ENCODE results near the gene PCNX2.

PCNX2 gene

DNA sequence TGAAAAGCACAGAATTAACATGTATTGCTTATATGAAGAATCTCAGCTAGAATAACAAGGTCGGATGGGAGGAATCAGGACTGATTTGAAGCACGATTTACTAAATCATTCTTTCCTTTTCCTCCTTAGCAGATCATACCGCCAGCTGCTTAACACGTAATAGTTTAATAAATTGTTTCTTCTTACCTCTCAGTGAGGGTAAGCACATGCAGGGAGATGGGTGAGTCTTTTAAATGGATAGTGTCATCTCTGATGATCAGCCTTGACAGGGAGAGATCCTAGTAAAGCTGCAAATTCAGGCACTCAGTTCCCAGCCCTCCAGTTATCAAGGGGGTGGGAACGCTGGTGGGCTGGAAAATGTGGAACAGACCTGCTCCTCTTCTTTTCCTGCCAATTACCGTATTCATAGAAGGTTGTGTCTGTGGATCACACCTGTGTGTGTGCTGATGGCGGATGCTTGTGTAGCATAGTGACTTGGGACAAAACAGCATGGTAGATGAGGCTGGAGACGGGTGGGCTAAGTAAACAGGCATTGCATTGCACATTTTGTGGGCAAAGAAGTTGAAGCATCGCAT is 314.5 kb downstream of the PCNX2 start:
- no peak for DNase-seq

DNA sequence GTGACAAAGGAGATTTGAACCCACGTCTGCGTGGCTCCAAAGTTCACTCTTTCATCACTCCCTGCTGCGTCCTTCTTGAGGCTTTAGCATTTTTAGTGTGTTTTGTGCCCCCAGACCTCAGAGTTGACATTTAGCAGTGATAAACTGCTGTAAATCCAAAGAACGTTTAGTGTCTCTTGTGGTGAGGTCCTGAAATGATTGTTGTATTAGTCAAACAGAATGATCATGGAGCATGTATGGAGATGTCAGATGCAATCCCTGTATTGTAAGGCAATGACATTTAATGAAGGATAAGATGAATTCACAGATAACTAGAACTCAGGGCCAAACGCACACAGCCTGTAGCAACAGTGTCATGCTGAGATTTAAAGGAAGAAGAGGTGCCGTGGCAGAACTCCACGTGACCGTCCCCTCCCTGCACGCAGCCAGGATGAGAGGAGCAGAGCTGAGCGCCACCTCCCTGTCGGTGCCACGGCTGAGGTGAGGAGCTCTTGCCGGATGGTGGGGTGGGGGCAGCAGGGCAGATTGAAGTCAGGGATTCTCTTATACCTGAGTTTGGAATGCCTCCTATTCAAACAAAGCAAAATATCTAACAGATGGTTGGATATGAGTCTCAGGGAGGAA is 315.1 kb downstream of the PCNX2 start:
- DNase-seq, result no peak

DNA sequence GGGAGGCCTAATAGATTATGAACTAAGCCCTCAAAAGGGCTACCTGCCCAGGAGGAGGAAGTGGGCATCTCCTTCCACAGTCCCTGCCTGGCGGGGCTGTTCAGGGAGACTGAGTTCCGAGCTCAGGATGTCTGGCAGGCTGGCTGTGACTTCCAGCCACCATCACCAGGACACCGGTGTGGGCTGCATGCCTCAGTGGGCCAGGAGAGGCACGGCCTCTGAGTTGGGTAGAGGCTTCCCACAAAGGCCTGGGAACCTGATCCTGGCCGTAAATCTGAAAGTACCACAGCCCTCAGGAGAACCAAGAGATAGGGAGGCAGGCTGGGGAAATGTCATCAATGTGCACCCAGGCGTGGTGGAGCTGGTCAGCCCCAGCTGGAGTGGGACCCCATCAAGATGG is 316.0 kb downstream of the PCNX2 start:
- DNase-seq, result no peak

DNA sequence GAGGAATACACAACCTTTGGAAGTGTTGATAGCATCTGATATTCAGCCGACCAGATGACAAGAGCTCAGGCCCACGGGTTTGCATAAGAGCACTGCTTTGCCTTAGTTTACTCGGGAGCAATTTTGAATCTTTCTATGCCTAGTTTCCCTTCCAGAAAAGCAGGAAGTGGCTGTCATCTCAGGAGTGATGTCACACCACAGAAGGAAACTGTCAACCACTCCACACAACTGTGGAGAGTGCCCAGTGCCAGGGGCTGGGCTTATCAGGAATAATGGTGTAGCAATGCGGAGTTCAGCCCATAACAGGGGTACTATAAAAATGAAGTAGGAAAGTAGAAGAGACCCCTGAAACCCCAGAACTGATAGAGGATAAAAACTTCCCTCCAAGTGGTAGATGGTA is 316.7 kb downstream of the PCNX2 start:
- no peak for DNase-seq

DNA sequence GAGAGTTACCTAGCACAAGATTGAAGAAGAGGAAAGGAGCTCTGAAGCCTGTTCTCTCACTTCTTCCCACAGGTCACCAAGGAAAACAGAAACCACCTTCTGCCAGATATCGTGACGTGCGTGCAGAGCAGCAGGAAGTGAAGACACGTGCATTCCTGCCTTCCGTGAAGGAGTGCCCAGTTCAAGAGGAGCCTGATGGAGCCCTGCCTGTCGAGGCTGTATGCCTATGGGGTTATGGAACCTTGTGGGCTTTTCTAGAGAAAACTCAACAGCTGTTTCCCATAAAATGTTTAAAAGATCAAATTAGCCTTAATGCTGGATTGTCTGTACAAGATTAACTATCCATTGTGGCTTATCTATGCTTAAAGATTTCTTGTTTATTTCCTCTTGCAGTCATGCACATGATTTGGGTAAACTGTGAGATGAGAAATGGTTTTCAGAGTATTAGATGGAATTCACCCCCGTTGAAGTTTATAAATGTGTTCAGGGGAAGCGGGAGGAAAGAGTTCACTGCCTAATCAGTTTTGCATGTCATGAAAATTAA is 317.4 kb downstream of the PCNX2 start:
- DNase-seq, result no peak

DNA sequence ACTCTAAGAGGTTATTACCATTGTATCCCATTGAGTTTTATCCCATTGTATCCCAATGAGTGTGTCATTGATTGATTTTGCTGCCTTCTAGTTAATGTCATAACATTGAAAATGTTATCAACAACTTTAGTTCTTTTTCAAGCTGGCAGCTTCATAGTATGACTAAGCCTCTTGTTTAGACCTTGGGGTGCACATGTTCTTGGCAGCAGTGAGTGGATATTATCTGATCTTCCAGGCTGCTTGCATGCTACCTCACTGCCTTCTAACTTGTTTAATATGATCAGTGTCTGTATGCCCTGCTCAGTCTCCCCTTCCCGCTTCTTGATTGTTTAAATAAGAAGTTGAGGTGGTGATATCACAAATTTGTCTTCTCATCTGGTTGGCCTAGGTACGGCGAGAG is 320.6 kb downstream of the PCNX2 start:
- DNase-seq, result no peak

DNA sequence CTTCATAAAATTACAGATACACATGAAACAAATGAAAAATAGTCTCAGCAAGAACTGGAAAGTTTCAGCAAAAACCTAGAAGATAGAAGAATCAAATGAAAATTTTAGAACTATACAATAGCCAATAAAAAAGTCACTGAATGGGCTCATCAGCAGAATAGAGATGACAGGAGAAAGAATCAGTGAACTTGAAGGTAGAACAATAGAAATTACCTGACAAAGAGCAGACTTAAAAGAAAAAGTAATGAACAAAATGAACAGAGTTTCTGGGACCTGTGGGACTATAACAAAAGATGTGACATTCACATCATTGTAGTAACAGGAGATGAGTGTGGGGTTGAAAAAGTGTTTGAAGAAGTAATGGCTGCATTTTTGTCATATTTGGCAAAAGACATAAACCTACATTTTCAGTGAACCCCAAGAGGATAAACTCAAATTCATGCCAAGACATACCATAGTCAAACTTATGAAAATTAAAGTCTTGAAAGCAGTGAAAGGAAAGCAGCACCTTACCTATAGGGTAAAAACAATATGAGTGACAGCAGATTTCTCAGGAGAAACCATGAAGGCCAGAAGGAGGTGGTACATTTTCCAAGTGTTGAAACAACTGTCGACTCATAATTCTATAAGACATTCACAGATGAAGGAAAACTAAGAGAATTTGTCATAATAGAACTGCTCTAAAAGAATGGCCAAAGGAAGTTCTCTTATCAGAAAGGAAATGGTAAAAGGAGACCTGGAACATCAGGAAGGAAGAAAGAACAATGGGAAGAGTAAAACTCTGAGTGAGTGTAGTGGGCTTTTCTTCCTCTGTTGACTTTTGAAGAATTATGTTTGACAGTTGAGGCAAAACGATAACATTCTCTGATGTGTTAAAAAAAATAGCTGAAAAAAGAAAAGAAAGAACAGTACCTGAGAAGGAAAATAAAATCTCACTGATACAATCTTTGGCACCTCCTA is 321.6 kb downstream of the PCNX2 start:
- no peak for DNase-seq

DNA sequence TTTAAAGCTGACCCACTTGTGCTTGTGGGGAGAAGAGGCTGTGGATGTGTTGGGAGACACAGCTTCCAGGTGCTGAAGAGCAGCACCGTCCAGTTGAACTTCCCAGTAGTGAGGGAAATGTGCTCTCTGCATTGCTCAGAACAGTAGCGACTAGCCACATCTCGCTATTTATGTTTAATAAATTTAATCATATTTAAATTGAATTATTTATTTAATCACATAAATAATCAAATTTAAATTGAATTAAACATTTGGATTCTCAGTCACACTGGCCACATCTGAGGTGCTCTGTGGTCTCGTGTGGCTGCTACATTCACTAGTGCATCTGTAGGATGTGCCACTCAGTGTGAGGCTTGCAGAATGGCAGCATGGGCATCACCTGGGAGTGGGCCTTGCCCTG is 325.0 kb downstream of the PCNX2 start:
- DNase-seq, result no peak

DNA sequence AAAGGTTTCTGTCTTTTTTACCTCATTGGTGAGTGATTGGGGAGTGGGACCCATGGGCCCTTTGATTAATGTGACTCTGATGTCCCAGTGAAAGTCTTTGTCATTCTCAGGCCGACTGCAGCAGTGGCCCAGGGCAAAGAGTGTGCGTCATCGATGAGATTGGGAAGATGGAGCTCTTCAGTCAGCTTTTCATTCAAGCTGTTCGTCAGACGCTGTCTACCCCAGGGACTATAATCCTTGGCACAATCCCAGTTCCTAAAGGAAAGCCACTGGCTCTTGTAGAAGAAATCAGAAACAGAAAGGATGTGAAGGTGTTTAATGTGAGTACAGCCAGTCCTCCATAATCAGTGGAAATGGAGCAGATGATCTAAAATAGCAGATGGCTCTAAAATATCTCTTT is 325.7 kb downstream of the PCNX2 start:
- no peak for DNase-seq

DNA sequence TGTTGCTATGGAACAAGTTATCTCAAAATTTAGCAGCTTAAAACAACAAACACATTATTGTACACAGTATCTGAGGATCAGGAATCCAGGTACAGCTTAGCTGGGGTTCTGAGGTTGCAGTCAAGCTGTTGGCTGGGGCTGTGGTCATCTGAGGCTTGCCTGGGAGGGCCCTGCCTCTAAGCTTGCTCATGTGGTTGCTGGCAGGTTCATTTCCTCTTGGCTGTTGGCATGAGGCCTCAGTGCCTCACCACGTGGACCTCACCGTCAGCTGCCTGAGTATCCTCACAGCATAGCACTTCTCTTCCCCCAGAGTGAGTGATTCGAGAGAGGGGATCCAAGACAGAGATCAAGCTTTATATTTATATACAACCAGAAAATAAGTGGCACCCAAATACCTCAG is 326.6 kb downstream of the PCNX2 start:
- no peak for DNase-seq

DNA sequence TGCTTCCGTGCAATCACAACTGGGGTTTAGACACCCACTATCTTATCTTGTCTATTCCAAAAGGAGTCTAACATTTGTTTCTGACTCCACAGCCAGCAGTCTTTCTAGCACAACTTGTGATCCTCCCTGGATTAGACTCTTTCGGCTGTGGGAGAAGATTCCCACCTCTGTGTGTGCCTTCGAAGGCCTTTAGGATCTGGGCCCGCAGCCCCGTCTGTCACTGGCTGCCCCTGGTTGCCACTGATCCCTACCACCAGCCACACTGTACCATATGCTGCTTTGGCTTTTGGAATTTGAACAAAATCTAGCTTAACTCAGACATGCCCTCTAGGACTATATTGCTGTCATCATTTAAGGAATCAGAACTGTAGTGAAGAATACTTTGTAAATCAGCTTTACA is 327.1 kb downstream of the PCNX2 start:
- DNase-seq, result no peak

DNA sequence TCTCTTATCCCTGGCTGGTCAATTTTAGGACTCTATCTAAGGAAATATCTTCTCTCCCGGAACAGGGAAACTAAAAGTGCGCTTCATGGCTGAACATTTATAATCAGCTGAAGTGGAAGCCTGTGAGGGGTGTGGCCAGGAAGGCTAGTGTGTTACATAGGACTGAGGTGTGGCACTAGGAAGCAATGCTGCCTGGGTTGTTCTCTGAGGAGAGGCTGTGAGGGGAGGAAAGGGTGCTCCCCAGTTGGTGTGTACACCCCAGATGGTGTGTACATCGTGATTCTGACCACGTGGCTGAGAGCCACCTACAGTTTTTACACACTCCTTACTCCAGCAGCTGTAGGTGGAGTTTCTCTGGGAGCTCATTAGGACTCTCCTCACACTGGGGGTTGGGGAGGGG is 328.9 kb downstream of the PCNX2 start:
- no peak for DNase-seq

DNA sequence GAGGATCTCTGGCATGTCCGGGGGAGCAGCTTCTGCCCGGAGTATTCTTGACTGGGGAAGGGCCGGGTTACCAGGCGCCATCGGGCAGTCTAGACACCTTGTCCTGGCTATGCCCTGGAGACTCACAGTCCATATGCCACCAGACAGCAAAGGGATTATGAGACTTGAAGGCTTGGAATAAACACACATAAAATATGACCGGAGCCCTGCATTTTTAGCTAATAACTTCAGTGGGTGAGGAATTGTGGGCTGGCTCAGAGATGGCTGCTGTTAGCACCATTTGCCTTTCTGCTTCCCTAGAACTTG is 329.7 kb downstream of the PCNX2 start:
- DNase-seq, result no peak

DNA sequence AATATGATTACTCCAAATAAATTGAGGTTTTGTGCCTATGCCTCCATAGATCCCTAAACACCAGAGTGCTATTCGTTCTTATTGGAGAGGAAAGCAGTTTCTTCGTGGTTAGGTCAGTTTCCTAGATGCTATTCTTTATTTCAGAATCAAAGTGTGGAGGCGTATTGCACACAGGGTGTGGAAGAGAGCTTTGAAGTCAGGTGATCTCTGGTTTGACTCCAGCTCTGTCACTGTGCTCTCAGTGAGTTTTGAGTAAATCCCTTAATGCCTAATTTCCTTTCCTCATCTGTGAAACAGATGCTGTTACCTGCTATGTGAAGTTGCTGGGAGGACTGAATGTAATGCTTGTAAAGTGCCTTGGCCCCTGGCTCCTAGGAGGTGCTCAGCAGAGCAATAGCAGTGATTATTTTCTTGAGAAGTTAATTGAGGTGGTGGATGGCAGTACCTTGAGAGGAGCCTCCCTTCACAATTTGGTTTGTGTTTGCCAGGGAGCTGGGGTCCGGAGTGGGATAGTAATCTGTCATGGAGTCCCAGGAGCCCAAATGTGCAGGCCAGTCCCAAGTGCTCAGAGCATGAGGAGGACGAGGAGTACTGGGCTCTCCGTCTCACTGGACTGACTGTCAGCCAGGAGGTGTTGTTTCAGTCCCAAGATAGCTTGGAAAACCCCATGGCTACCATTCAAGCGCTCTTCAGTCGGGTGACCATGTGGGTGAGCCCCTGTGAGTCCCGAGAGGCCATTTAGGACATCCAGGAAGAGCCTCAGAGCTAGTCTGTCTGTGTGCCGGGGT is 330.2 kb downstream of the PCNX2 start:
- no peak for DNase-seq

DNA sequence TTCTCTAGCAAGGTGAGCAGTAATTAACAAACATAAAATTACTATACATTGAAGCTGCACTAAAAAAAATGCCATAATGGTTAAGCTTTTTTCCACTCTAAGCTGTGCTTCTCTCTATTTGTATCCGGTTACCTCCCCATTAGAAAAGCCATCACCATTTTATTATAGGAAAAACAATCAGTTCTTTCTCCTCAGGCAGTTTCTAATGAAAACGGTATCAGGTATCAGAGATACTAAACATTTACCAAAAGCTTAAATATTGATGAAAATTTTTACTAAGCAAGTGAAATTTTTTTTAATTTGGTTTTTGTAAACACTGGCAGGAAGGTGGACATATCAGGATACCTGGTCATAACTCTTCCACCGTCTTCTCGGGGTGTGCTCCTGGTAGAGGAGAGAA is 330.9 kb downstream of the PCNX2 start:
- DNase-seq, result no peak

DNA sequence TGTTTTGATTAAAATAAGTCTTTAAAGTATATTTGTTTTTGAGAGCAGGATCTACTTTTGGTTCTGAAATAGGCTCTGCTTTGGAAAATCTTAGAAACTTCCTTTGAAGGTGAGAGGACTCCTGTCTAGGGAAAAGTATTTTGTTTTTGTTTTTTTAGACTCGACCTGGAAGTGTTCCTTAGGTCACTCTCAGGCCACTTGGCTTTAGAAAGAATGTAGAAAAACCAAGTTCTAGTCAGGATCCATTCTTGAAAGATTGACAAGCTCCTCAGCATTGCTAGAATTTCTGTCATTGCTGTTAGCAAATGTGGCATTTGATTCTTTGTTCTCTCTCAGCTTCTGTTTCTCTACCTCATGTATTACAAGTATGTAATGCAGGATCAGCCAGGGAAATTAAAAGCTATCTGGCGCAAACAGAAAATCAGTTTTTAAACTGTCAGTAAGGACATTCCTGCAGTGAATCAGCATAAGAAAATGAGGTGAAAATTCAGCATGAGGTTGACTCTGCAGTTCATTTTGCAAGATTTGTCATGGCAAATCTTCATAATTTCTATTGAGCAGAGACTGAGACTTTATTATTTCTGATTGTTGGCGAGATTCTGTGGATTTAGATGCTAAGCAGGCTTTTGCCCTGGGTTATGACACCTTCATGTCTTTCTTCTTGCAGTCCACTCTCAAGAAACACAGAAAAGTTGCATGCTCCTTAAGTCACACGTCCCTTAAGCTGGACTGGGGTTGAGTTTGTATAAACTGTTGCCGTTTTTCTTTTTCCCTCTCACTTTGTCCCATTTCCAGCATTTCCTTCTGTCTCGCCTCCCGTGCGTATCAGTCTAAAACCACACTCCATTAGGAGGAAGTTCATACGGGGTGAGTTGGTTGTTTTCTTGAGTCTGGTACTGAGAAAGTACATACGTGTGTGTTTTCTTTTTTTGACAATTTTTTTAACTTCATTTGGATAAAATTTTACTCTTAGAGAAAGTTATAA is 332.5 kb downstream of the PCNX2 start:
- DNase-seq, result no peak

DNA sequence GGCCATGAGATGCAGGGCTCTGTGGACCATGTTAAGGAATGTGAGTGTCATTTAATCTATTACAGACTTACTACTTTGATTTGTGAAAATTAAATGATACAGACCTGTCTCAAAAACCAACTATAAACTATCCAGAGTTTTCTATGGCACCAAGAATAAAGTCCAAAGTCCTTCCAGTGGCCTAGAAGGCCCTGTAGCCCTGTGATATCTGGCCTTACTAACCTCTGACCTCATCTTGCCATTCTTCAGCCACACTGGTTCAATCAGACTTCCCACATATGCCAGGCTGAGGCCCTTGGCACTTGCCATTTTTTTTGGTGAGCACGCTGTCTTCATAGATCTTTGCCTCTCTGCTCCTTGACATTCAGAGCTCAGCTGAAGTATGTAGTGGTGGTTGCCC is 337.5 kb downstream of the PCNX2 start:
- no peak for DNase-seq

DNA sequence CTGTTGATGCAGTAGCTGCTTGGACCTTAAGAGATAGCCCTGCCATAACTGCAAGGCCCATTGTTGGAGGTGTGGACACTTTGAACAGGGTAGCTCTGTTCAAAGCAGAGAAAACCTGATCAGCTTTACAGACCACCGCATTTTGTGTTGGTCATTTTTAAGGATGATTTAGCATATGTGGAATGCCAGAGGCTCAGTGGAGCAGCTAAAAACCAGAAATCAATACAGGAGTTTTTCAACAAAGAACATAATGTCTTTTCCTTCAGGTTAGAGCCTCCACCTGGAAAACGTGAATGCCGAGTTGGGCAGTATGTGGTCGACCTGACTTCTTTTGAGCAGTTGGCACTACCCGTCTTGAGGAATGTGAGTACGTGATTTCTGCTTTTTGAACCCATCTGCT is 339.4 kb downstream of the PCNX2 start:
- DNase-seq, result no peak

DNA sequence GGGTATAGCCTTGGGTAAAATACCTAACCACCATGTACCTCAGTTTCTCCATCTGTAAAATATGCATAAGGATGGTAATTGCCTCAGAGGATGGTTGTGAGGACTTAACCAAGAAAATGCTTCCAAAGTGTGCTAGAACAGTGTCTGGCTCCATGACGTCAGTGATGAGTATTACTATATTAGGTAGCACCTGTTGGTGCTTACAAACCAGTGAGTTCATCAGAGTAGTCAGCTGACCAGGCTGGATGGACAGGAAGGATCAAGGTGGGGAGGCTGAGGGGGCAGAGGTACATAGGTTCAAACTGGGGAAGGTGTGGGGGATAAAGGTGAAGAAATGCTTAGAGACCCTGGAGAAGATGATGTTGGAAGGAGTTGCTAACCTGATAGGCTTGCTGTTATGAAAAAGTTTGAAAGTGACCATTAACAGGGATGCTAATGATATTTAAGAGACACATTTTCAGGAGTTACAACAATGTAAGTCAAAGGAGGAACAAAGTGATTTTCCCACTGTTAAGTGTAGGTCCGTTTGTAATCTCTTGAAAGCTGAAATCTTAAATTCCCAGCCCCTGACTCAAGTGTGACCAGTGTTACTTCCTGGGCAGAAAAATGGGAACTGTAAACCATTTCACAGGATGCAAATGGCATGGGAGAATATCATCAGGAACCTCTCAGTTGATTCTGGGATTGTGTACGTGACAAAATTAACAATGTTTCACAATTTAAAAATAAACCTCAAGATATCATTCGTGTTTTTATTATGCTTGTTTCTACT is 340.7 kb downstream of the PCNX2 start:
- DNase-seq, result no peak

DNA sequence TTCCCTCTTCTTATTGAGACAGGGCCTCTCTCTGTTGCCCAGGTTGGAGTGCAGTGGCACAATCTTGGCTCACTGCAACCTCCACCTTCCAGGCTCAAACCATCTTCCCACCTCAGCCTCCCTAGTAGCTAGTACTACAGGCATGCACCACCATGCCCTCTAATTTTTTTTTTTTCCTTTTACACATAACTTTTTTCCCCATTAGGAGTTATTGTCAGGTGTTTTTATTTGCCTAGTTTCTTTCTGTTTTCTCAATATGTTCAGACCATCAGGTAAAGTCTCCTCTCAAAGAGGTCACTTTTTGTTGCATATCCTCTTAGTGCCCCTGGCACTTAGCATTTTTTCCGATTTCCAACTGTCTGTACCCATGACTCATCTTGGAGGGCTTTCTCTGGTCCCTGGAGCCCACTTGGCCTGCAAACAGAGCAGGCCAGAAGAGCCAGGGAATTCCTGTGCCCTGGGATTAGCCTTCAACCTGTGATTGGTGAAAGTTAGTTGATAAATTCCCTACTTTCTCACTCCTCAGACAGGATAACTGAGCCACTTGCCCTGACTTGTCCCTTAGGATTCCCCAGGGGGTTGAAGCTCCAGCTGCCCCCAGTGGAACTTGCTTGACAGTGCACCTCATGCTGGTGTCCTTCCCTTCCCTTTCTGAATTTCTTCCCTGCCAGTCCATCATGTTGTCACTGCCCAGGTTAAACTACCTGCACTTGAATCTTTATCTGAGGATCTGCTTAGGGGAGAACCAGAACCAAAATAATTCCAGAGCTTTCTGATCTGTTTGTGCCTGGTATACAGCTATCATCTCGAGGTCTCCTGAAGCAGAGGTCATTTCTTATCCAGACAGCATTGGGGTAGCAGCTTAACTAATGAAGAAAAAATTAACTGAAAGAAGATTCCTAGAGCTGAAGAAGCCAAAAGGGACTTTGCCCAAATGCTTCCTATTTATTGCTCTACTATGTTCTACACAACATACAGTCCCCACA is 342.7 kb downstream of the PCNX2 start:
- DNase-seq, result no peak
